ENCODE measurements around the gene EP400.

DNA sequence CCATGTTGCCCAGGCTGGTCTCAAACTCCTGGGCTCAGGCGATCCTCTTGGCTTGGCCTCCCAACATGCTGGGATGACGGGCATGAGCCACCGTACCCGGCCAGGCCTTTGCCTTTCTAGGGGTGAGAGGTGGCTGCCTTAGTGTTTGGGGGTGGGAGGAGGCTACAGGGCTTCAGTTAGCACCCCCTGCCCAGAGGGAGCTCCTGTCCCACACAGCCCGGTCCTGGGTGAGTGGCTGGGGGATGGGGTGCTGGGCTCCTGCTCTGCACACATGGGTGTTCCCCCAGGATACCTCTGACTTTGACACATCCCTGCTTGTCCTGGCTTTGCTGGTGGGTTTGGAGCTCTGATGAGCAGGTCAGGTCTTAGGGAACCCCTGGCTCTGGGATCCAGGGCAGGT is 45.4 kb upstream of the EP400 start:
- TF ChIP-seq, protein P1, sequence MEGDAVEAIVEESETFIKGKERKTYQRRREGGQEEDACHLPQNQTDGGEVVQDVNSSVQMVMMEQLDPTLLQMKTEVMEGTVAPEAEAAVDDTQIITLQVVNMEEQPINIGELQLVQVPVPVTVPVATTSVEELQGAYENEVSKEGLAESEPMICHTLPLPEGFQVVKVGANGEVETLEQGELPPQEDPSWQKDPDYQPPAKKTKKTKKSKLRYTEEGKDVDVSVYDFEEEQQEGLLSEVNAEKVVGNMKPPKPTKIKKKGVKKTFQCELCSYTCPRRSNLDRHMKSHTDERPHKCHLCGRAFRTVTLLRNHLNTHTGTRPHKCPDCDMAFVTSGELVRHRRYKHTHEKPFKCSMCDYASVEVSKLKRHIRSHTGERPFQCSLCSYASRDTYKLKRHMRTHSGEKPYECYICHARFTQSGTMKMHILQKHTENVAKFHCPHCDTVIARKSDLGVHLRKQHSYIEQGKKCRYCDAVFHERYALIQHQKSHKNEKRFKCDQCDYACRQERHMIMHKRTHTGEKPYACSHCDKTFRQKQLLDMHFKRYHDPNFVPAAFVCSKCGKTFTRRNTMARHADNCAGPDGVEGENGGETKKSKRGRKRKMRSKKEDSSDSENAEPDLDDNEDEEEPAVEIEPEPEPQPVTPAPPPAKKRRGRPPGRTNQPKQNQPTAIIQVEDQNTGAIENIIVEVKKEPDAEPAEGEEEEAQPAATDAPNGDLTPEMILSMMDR (IDR thresholded peaks at IDR 0.05): no peak
- TF ChIP-seq POLR2A (IDR thresholded peaks at IDR 0.05): no peak
